IPS DF 19.7 (cell line): ENCODE results near the gene SLC5A3.

Experiments used
- DNase-seq: peaks from one replicate; pipeline ENCODE4 v3.0.0-alpha.2; 2013; ENCODE audit warnings: low read depth, low spot score

The SLC5A3 gene

GRCh38 chr21:34100337-34100736, 27.0 kb downstream of the SLC5A3 start:
- no peak for DNase-seq

- no peak for DNase-seq
Observed at GRCh38 chr21:34100790-34101189, 27.4 kb downstream of the SLC5A3 start.

GRCh38 chr21:34105947-34106541, 32.7 kb downstream of the SLC5A3 start:
- no peak for DNase-seq

GRCh38 chr21:34107606-34108005, 34.2 kb downstream of the SLC5A3 start:
- no peak for DNase-seq

- no peak for DNase-seq
Observed at GRCh38 chr21:34109075-34109474, 35.7 kb downstream of the SLC5A3 start.

- DNase-seq = no peak
Observed at GRCh38 chr21:34110594-34111202, 37.3 kb downstream of the SLC5A3 start.

- no peak for DNase-seq
Observed at GRCh38 chr21:34112316-34113033, 39.1 kb downstream of the SLC5A3 start.

- DNase-seq = no peak
Observed at GRCh38 chr21:34113842-34114241, 40.5 kb downstream of the SLC5A3 start.

GRCh38 chr21:34115160-34115559, 41.8 kb downstream of the SLC5A3 start:
- DNase-seq = no peak

GRCh38 chr21:34116569-34116968, 43.2 kb downstream of the SLC5A3 start:
- no peak for DNase-seq

- DNase-seq = no peak
Observed at GRCh38 chr21:34120867-34121266, 47.5 kb downstream of the SLC5A3 start.

GRCh38 chr21:34122047-34122446, 48.7 kb downstream of the SLC5A3 start:
- DNase-seq = no peak
